K562 (cell line): ENCODE data around the gene NRXN2. TPM values are rescaled to one million over a fixed set of nuclear protein-coding genes. Genes with fewer than 3 reads are reported as not detected.
A peak's percentile ranks its signal among the peaks of the same experiment; 100 is the strongest.

ENCODE experiments used
- ATAC-seq: fragments of 200-7000 bp; cut with Tn5 transposase; 3 replicates; pipeline ENCODE4 v1.9.1; 2020; ENCODE audit warnings: moderate library complexity
- BruUV-seq: library from RNA; stranded (reverse); fragments of 400-500 nt; replicated peaks from 2 replicates; lab custom pipeline; 2021; lab: Mats Ljungman, UMichigan
- CTCF ChIA-PET: fragments of 300-600 bp; formaldehyde crosslinking; extraction: SDS; loops from one replicate; lab custom pipeline; 2021; ENCODE audit warnings: low intra/inter-chr PET ratio; lab: Yijun Ruan, JAX
- POLR2A ChIA-PET: fragments of 300-600, 350-650 bp; sonication (Branson Sonifier 250); formaldehyde crosslinking; extraction: SDS; loops from one replicate; lab custom pipeline; 2021; ENCODE audit warnings: antibody characterized with exemption, inconsistent platforms; lab: Yijun Ruan, JAX
- DNase-seq, 4 experiments: peaks; one replicate each; pipeline versions ENCODE4 v3.0.0 to v3.0.0-alpha.2; 2011 to 2018; ENCODE audit warnings: low spot score in 3 of 4, mixed read lengths in 3 of 4; ENCODE audit errors: extremely low read depth in 1 of 4
- FAIRE-seq: peaks from 2 replicates; lab custom pipeline; 2011; peaks lifted over from hg19 to GRCh38; lab: Jason Lieb, UNC
- H2AFZ ChIP-seq: 2 replicates; pipeline ENCODE4 v1.6.0; 2011; ENCODE audit warnings: low read depth, low read length, control low read depth, inconsistent platforms
- H3K27ac ChIP-seq: fragments of 200-600 bp; 3 replicates; pipeline ENCODE4 v1.8.0; 2011; ENCODE audit warnings: low read depth, mild to moderate bottlenecking, control low read depth, inconsistent platforms, low read length, moderate library complexity, mixed read lengths; ENCODE audit errors: extremely low read depth
- H3K27me3 ChIP-seq, 2 experiments: fragments of 300-600 bp in 1 of 2; 2 replicates in 1 of 2; 3 replicates in 1 of 2; pipeline versions ENCODE4 v1.6.0 to v1.8.0; 2011; ENCODE audit warnings: inconsistent platforms in 2 of 2, low read length in 2 of 2, mild to moderate bottlenecking in 1 of 2, mixed read lengths in 1 of 2, moderate library complexity in 1 of 2; ENCODE audit not compliant: control insufficient read depth in 2 of 2, insufficient read depth in 2 of 2
- H3K36me3 ChIP-seq: fragments of 300-600 bp; 3 replicates; pipeline ENCODE4 v1.8.0; 2011; ENCODE audit warnings: mild to moderate bottlenecking, low read length, inconsistent platforms; ENCODE audit not compliant: control insufficient read depth, insufficient read depth
- H3K4me1 ChIP-seq, 2 experiments: fragments of 200-600 bp in 1 of 2; replicated peaks in 1 of 2; 2 replicates in 1 of 2; 3 replicates in 1 of 2; pipeline versions ENCODE4 v1.5.1 to v1.8.0; 2011; ENCODE audit warnings: inconsistent platforms in 2 of 2, low read length in 2 of 2, mild to moderate bottlenecking in 1 of 2, mixed read lengths in 1 of 2, moderate library complexity in 1 of 2; ENCODE audit not compliant: control insufficient read depth in 2 of 2, insufficient read depth in 2 of 2
- H3K4me2 ChIP-seq: 2 replicates; pipeline ENCODE4 v1.6.1; 2011; ENCODE audit warnings: low read length, control low read depth, inconsistent platforms, mixed read lengths; ENCODE audit not compliant: insufficient read depth
- H3K4me3 ChIP-seq: fragments of 200-600 bp; sonication (generic), shearing (Covaris generic); 2 replicates; pipeline ENCODE4 v1.5.1; 2016; ENCODE audit warnings: control low read depth, inconsistent platforms
- H3K79me2 ChIP-seq: fragments of 200-600 bp; 3 replicates; pipeline ENCODE4 v1.8.0; 2011; ENCODE audit warnings: low read length, inconsistent platforms; ENCODE audit not compliant: control insufficient read depth, insufficient read depth
- H3K9ac ChIP-seq, 2 experiments: 2 replicates each; pipeline versions ENCODE4 v1.6.0 to v1.6.1; 2011; ENCODE audit warnings: low read depth in 2 of 2, low read length in 2 of 2, control low read depth in 1 of 2, inconsistent platforms in 1 of 2, mild to moderate bottlenecking in 1 of 2, mixed read lengths in 1 of 2; ENCODE audit not compliant: insufficient read depth in 1 of 2
- H3K9me1 ChIP-seq: one replicate; pipeline ENCODE4 v1.6.0; 2011; ENCODE audit warnings: inconsistent platforms, mild to moderate bottlenecking, low read length, moderate library complexity; ENCODE audit not compliant: control insufficient read depth, insufficient read depth
- H3K9me3 ChIP-seq: replicated peaks from 2 replicates; pipeline ENCODE4 v1.5.1; 2011; ENCODE audit warnings: low read depth, low read length, inconsistent platforms; ENCODE audit not compliant: control insufficient read depth, insufficient read depth
- H4K20me1 ChIP-seq: replicated peaks from 2 replicates; pipeline ENCODE4 v1.6.1; 2011; ENCODE audit warnings: low read length, inconsistent platforms, mixed read lengths; ENCODE audit not compliant: control insufficient read depth, insufficient read depth
- BRD9 ChIP-seq: fragments of 450-650 bp; IDR thresholded peaks from 2 replicates; pipeline ENCODE4 v1.6.1; 2018; ENCODE audit warnings: low read depth; ENCODE audit not compliant: partially characterized antibody
- CEBPG ChIP-seq, 3 experiments: fragments of 200-800 bp in 1 of 3; sonication (Bioruptor generic) in 1 of 3; sonication (generic) in 1 of 3; formaldehyde crosslinking in 1 of 3; IDR thresholded peaks in 2 of 3; conservative IDR thresholded peaks in 1 of 3; 2 replicates each; pipeline versions ENCODE4 v1.6.1 to v1.8.0; 2016 to 2022; ENCODE audit warnings: missing compliant biosample characterization in 2 of 3, missing genetic modification characterization in 2 of 3, mild to moderate bottlenecking in 1 of 3, missing genetic modification reagents in 1 of 3
- CREM ChIP-seq: IDR thresholded peaks from 2 replicates; pipeline ENCODE4 v1.6.1; 2014; ENCODE audit warnings: antibody characterized with exemption, low read depth
- HDAC6 ChIP-seq: IDR thresholded peaks from 2 replicates; pipeline ENCODE4 v1.6.1; 2012; ENCODE audit warnings: low read depth, mild to moderate bottlenecking, control low read depth, inconsistent platforms, low read length, moderate library complexity
- HNRNPLL ChIP-seq: fragments of 200-400 bp; formaldehyde crosslinking; IDR thresholded peaks from 2 replicates; pipeline ENCODE4 v1.6.1; 2017; ENCODE audit warnings: low read length, low read depth, mild to moderate bottlenecking; ENCODE audit not compliant: poor library complexity, severe bottlenecking
- JUND ChIP-seq, 2 experiments: IDR thresholded peaks; 2 replicates in 1 of 2; 3 replicates in 1 of 2; pipeline ENCODE4 v1.6.1; 2011; ENCODE audit warnings: borderline replicate concordance in 2 of 2, low read depth in 2 of 2, low read length in 2 of 2, improper control_type of control experiment in 1 of 2, missing biosample characterization in 1 of 2, missing genetic modification characterization in 1 of 2, missing genetic modification reagents in 1 of 2
- LEF1 ChIP-seq: fragments of 450-650 bp; IDR thresholded peaks from 2 replicates; pipeline ENCODE4 v1.6.1; 2016; ENCODE audit warnings: mild to moderate bottlenecking
- NELFE ChIP-seq: IDR thresholded peaks from 2 replicates; pipeline ENCODE4 v1.6.1; 2011; ENCODE audit warnings: mild to moderate bottlenecking; ENCODE audit not compliant: insufficient read depth, insufficient read length
- PTBP1 ChIP-seq: fragments of 200-400 bp; formaldehyde crosslinking; IDR thresholded peaks from 2 replicates; pipeline ENCODE4 v1.6.1; 2017; ENCODE audit warnings: low read depth, low read length
- RBM15 ChIP-seq: fragments of 200-400 bp; formaldehyde crosslinking; IDR thresholded peaks from 2 replicates; pipeline ENCODE4 v1.6.1; 2018; ENCODE audit warnings: mild to moderate bottlenecking, low read length, moderate library complexity; ENCODE audit not compliant: insufficient read depth
- SIX5 ChIP-seq, 2 experiments: IDR thresholded peaks; 2 replicates each; pipeline ENCODE4 v1.6.1; 2011; ENCODE audit warnings: low read length in 2 of 2, borderline replicate concordance in 1 of 2, low read depth in 1 of 2, mild to moderate bottlenecking in 1 of 2, moderate library complexity in 1 of 2; ENCODE audit not compliant: insufficient read depth in 1 of 2
- ZNF143 ChIP-seq: sonication (generic); formaldehyde crosslinking; IDR thresholded peaks from 2 replicates; pipeline ENCODE4 v1.9.0; 2022; ENCODE audit warnings: mild to moderate bottlenecking, missing genetic modification reagents
- WGBS: fragments of 100-300 bp; shearing (Covaris generic); methylation state at CpG from one replicate; pipeline ENCODE4 v1.1.6; 2016; ENCODE audit warnings: low coverage, mixed read lengths; ENCODE audit not compliant: insufficient coverage; ENCODE audit errors: missing lambda C conversion rate; 5-methylcytosine and 5-hydroxymethylcytosine counted together
- in situ Hi-C: fragments of 300-500 bp; cut with MboI; formaldehyde crosslinking; loops from 4 replicates; pipeline ENCODE4 v1.15.0; 2018; ENCODE audit warnings: inconsistent platforms, mixed read lengths
- intact Hi-C: fragments of 100-400 bp; cut with micrococcal nuclease; formaldehyde crosslinking; loops from 2 replicates; pipeline ENCODE4 v1.14.2; 2022
- polyA plus RNA-seq, 8 experiments: library from polyadenylated mRNA; depleted of rRNA in 4 of 8; stranded (reverse) in 5 of 8; unstranded in 3 of 8; fragments of >200 nt; fragmentation: Nextera tagmentation in 2 of 8; fragmentation: Illumina TruSeq in 1 of 8; extraction: Ambion mirVana in 2 of 8; extraction: Trizol in 1 of 8; gene quantifications; 2 replicates each; pipeline versions ENCODE4 v1.2.1 to v1.2.3, GENCODE V29; 2011 to 2014; ENCODE audit warnings: inconsistent platforms in 1 of 8, missing spikeins in 1 of 8
- total RNA-seq, 7 experiments: library from RNA; depleted of rRNA in 6 of 7; stranded (reverse); fragments of >200 nt in 6 of 7; fragmentation: Illumina TruSeq in 2 of 7; extraction: Trizol in 2 of 7; gene quantifications; 2 replicates each; pipeline versions ENCODE4 v1.2.1 to v1.2.3, GENCODE V29; 2011 to 2021; ENCODE audit warnings: low replicate concordance in 1 of 7
- TF ChIP-seq, protein P1 (sequence below): fragments of 450-650 bp; IDR thresholded peaks from 2 replicates; pipeline ENCODE4 v1.6.1; 2017; ENCODE audit warnings: antibody characterized with exemption, mild to moderate bottlenecking
- TF ChIP-seq, protein P2 (sequence below): IDR thresholded peaks from 2 replicates; pipeline ENCODE4 v1.6.1; 2011; ENCODE audit not compliant: insufficient read length; ENCODE audit errors: extremely low read depth

The NRXN2 gene
- total and polyA plus RNA-seq, 9 of the 15 experiments (the other 6 are each of a cell fraction or from before 2014, with no cell fraction given): 0.07 to 0.47 (median 0.15) TPM; not detected in 4

DNA sequence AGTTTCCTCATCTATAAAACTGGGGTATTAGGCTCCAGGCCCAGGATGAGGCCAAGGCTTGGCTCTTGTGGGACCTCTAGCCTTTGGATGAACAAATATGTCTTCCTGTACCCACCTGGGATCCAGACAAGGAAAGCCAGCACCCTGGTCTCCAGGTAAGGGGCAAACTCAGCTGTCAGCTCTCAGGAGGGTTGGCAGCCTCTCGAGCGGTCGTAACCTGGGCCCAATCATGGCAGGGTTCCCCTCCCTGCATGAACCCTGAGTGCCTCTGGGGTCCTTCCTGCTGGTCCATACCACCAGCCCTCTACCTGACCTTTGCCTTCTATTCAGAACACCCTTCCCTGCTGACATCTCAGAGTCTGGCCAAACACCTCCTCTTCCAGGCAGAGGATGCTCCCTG is 112.4 kb downstream of the NRXN2 start (continued):
- TF ChIP-seq BRD9 (no peak), HNRNPLL (no peak), NELFE (no peak), RBM15 (no peak)

DNA sequence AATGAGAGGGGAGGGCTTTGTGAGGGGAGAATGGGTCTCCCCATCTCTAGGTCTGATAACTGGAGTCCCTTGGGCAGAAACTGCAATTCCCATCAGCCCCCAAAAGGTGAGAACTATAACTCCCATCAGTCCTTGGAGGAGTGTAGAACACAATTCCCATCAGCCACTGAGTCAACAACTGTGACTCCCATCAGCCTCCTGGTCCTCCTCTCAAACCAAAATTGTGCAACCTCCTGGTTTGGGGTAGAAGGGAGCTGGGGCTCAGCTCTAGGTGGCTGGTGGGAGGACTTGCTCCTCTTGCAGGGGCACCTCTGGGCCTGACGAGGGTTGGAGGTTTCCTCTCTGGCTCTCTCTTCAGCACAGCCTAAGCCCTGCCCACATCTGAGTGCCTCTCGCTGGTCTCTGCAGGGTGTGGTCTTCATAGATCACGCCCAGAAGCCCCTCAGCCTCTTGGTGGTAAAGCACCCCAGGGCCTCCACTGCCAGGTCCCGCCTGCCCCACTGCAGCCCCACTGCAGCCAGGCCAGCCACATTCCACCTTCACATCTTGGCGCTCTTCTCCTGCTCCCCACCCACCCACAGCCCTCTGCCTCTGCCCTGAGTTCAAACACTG is 113.5 kb downstream of the NRXN2 start:
- Histone ChIP-seq H3K27me3 (peaks cover 10 to 42% of the 10 kb centered on the region in 2 experiments; a peak in 4 of 5 replicates), H3K4me2 (no peak overlapping the region), H3K4me3 (no peak overlapping the region), H3K9me3 (no peaks in the 10 kb centered on the region), H3K36me3 (no peaks in the 10 kb centered on the region), H3K27ac (no peak overlapping the region), H4K20me1 (no peaks in the 10 kb centered on the region), H3K79me2 (no peaks in the 10 kb centered on the region), H3K9ac (no peak overlapping the region), H2AFZ (0 out of 2 replicates have a peak overlapping the region, but pooled peaks have one; percentile 49), H3K4me1 (peaks cover 0 to 21% of the 10 kb centered on the region in 2 experiments; a peak in 3 of 5 replicates), H3K9me1 (no peaks in the 10 kb centered on the region)
- FAIRE-seq (peak; percentile 72), DNase-seq (peak in 3 of 4 experiments; percentile 21 to 41 (median 31)), ATAC-seq (peak; percentile 79)
- ChIA-PET CTCF (interaction anchor here (0.6 kb wide), 1 partner anchor 159 kb away, joined by 3 read pairs; no protein-coding TSS in a partner anchor), POLR2A (interaction anchor here (0.6 kb wide), 1 partner anchor 126 kb away, joined by 3 read pairs; no protein-coding TSS in a partner anchor)
- no TSS peak for BruUV-seq
- intact Hi-C loops: no loop called here
- in situ Hi-C loops: no loop called here
- 23% methylated on average over 5 of the region's 5 CpGs for WGBS
- TF ChIP-seq CEBPG (CRISPR knock-in tag; IDR thresholded peaks at IDR 0.05) (peak; percentile 58), CEBPG (tag; conservative IDR thresholded peaks at IDR 0.05 in 1 of 2, IDR thresholded peaks at IDR 0.05 in 1 of 2) (peak in 1 of 2 experiments; percentile 74; a peak in 2 of 4 replicates), HDAC6 (no peak), ZNF143 (CRISPR knock-in tag) (peak; percentile 50; the same call in 1 of the 2 replicates), JUND (IDR thresholded peaks at IDR 0.05; ENCODE audit: borderline replicate concordance, low read depth, low read length) (peak; percentile 32; the same call in 1 of the 2 replicates), JUND (tag; IDR thresholded peaks at IDR 0.05; ENCODE audit: borderline replicate concordance, low read depth, low read length) (no peak), CREM (peak; percentile 46; the same call in 1 of the 2 replicates), LEF1 (no peak), SIX5 (IDR thresholded peaks at IDR 0.05; ENCODE audit: borderline replicate concordance in 1 of 2, insufficient read depth in 1 of 2, low read depth in 1 of 2, low read length in 2 of 2) (peak; percentile 61 to 62; a peak in 3 of 4 replicates), PTBP1 (no peak)
- TF ChIP-seq, protein P1, sequence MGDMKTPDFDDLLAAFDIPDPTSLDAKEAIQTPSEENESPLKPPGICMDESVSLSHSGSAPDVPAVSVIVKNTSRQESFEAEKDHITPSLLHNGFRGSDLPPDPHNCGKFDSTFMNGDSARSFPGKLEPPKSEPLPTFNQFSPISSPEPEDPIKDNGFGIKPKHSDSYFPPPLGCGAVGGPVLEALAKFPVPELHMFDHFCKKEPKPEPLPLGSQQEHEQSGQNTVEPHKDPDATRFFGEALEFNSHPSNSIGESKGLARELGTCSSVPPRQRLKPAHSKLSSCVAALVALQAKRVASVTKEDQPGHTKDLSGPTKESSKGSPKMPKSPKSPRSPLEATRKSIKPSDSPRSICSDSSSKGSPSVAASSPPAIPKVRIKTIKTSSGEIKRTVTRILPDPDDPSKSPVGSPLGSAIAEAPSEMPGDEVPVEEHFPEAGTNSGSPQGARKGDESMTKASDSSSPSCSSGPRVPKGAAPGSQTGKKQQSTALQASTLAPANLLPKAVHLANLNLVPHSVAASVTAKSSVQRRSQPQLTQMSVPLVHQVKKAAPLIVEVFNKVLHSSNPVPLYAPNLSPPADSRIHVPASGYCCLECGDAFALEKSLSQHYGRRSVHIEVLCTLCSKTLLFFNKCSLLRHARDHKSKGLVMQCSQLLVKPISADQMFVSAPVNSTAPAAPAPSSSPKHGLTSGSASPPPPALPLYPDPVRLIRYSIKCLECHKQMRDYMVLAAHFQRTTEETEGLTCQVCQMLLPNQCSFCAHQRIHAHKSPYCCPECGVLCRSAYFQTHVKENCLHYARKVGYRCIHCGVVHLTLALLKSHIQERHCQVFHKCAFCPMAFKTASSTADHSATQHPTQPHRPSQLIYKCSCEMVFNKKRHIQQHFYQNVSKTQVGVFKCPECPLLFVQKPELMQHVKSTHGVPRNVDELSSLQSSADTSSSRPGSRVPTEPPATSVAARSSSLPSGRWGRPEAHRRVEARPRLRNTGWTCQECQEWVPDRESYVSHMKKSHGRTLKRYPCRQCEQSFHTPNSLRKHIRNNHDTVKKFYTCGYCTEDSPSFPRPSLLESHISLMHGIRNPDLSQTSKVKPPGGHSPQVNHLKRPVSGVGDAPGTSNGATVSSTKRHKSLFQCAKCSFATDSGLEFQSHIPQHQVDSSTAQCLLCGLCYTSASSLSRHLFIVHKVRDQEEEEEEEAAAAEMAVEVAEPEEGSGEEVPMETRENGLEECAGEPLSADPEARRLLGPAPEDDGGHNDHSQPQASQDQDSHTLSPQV: no peak
- TF ChIP-seq, protein P2, sequence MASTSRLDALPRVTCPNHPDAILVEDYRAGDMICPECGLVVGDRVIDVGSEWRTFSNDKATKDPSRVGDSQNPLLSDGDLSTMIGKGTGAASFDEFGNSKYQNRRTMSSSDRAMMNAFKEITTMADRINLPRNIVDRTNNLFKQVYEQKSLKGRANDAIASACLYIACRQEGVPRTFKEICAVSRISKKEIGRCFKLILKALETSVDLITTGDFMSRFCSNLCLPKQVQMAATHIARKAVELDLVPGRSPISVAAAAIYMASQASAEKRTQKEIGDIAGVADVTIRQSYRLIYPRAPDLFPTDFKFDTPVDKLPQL: no peak
